Effector memory CD4-positive, alpha-beta T cell (primary cell): ENCODE measurements around the gene DND1.
A peak's percentile ranks its signal among the peaks of the same experiment; 100 is the strongest.

Source experiments
- DNase-seq, 3 donors: peaks; one replicate each; pipeline ENCODE4 v3.0.0-alpha.2; 2020
- H3K27ac ChIP-seq: 2 replicates; pipeline ENCODE4 v1.7.0; 2013; ENCODE audit warnings: mild to moderate bottlenecking, low read length, moderate library complexity; ENCODE audit not compliant: insufficient read depth, poor library complexity, severe bottlenecking
- H3K27me3 ChIP-seq: replicated peaks from 2 replicates; pipeline ENCODE4 v1.7.0; 2013; ENCODE audit warnings: mild to moderate bottlenecking, low read length; ENCODE audit not compliant: insufficient read depth, control insufficient read depth, poor library complexity, severe bottlenecking
- H3K36me3 ChIP-seq: 2 replicates; pipeline ENCODE4 v1.7.0; 2013; ENCODE audit warnings: mild to moderate bottlenecking, low read length, moderate library complexity; ENCODE audit not compliant: control insufficient read depth, insufficient read depth
- H3K4me1 ChIP-seq: 2 replicates; pipeline ENCODE4 v1.7.0; 2013; ENCODE audit warnings: low read length, mild to moderate bottlenecking; ENCODE audit not compliant: control insufficient read depth, insufficient read depth, poor library complexity, severe bottlenecking
- H3K4me3 ChIP-seq: 2 replicates; pipeline ENCODE4 v1.7.0; 2013; ENCODE audit warnings: low read length, low read depth, mild to moderate bottlenecking; ENCODE audit not compliant: insufficient read depth, poor library complexity, severe bottlenecking
- H3K9me3 ChIP-seq: 2 replicates; pipeline ENCODE4 v1.7.0; 2013; ENCODE audit warnings: mild to moderate bottlenecking, low read length, moderate library complexity; ENCODE audit not compliant: control insufficient read depth

DND1 gene

DNA sequence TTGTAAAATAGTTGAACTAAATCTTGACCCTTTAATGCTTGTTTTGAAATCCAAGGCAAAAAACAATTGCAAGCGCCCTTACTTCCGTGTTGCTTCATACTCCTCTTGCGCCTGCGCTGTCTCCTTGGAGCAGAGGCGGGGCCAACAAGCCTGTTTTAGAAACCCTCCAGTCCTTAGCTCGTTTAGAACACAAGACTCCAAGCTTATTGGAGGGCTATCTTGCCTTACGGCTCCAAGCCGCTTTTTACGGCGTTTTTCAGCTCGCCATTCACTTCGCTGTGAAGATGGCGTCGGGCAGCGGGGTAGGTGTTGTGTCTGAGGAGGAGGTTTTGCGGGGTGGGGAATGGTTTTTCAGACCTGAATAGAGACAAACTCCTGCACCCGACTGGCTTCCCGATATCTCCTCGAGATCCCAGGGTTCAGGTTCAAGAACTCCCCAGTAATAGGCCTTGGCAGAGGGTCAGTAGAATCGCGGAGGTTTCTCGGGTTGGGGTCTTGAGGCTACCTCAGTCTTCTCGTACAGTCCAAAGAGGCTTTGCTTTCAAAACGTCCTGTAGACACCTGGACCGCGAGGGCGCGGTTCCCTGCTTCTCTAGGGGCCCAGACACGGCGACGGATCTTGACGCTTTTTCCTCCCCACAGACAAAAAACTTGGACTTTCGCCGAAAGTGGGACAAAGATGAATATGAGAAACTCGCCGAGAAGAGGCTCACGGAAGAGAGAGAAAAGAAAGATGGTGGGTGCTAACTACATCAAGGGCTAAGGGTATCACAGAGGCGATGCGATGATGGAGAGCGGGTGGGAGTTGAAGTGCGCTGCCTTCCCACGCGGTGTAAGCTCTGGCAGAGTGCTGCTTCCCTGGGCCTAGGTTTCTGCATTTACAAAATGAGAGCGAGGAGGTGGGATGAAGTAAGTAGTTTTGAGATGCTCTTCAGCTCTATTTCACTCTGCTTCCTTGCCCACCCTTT lies 27.1 kb upstream of the DND1 start, which contains the start of gene ZMAT2:
TSS of gene ZMAT2 (plus strand) at position 271 of the 968 bp plus-strand sequence. CDS start at position 285, 14 bp downstream.
- Histone ChIP-seq H3K9me3 (no peaks in the 10 kb centered on the region), H3K27me3 (no peaks in the 10 kb centered on the region), H3K36me3 (peaks cover 76% of the 10 kb centered on the region), H3K27ac (peak within 1 kb of the TSS; percentile 82), H3K4me1 (peaks cover 3% of the 10 kb centered on the region), H3K4me3 (peak within 1 kb of the TSS; percentile 88)
- peak; percentile 87 to 92 (median 91) for DNase-seq

DNA sequence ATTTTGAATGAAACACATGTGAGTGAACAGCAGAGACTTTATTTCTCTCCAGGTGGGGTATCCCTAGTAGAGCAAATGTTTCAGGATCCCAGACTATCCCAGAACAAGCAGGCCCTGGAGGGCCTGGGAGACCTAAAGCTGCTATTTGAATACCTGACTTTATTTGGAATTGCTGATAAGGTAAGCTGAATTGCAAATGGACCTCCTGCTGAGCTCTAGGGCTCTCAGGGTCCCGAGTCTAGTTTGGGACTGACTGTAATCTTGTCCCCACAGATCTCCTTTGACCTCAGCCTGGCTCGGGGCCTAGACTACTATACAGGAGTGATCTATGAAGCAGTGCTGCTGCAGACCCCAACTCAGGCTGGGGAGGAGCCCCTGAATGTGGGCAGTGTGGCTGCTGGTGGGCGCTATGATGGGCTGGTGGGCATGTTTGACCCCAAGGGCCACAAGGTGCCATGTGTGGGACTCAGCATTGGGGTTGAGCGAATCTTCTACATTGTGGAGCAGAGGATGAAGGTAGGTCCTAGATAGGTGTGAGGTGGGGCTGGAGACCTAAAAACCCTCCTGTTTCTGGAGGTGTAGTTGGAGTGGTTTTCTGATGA lies 23.6 kb upstream of the DND1 start:
- H3K27me3 ChIP-seq = no peaks in the 10 kb centered on the region
- no peak overlapping the region for H3K27ac ChIP-seq
- no peak overlapping the region for H3K4me3 ChIP-seq
- DNase-seq = no peak
- no peaks in the 10 kb centered on the region for H3K9me3 ChIP-seq
- peaks cover 9% of the 10 kb centered on the region for H3K4me1 ChIP-seq
- peaks cover 59% of the 10 kb centered on the region for H3K36me3 ChIP-seq

DNA sequence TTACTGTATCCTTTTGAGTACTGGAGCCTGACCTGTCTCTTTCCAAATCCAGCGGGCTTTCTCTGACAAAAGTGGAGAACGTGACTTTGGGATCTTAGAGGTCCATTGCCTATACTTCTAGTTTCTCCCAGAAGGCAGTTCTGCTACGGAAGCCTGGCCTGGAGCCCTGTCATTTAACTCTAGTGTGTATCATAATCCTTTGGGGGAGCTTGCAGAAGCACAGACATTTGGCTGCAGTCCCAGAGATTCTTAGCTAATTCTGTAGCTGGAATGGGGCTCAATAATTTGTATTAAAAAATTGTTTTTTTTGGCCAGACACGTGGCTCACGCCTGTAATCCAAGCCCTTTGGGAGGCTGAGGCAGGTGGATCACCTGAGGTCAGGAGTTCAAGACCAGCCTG lies 20.9 kb upstream of the DND1 start:
- no peak for DNase-seq
- Histone ChIP-seq H3K4me1 (peaks cover 6% of the 10 kb centered on the region), H3K36me3 (peaks cover 54% of the 10 kb centered on the region), H3K27me3 (no peaks in the 10 kb centered on the region), H3K9me3 (no peaks in the 10 kb centered on the region), H3K27ac (no peak overlapping the region), H3K4me3 (no peak overlapping the region)

DNA sequence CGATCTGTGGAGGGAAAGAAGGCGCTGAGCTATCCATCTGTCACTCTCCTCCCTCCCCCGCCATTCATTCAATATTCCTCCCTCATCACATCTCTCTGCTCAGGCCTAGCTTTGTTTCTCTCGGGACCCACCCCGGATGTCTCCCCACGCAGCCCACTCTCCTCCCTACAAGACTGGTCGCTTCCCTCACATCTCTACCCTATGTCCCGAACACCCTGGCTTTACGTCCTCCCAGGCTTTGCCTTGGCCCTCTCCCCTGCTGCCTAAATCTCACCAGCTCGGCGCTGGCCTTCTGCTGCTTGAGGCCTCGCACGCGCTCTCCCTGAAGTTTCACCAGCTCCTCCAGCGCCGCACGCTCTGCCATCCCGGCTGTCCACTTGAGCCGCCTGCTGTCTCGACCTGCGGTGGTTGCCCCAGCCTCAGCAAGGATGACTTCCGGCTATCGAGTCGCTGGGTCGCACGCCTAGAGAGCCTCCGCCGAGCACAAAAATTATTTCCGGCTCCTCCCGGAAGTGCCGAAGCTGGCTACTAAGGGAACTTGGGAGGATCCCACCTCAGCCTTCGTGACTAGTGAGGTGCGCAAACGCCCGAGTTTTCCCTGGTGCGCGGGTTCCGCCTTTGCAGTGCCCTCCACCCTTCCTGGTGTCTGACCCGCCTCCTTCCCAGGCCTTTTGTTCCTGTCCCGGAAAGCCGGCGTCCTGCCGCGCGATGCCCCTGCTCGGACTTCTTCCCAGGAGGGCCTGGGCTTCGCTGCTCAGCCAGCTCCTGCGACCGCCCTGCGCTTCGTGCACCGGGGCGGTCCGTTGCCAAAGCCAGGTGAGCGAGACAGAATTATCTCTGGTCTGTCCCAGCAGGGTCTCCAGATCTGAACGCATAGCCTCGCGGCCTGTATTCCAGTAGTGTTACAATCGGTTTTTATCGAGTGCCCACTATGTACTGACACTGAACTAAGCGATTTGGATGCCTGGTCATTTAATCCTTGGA lies 17.9 kb upstream of the DND1 start, which contains the start of the genes HARS1 and HARS2:
TSS of gene HARS1 (minus strand) at position 430 of the 984 bp plus-strand sequence. CDS start at position 364, 66 bp downstream.
TSS of gene HARS2 (plus strand) at position 515 of the 984 bp plus-strand sequence. CDS start at position 709, 194 bp downstream.
- Histone ChIP-seq H3K36me3 (peaks cover 25% of the 10 kb centered on the region), H3K4me3 (peak within 1 kb of the TSS; percentile 64), H3K9me3 (no peaks in the 10 kb centered on the region), H3K27ac (peak within 1 kb of the TSS; percentile 72), H3K27me3 (no peaks in the 10 kb centered on the region), H3K4me1 (peaks cover 6% of the 10 kb centered on the region)
- DNase-seq = peak; percentile 69 to 80 (median 76)

DNA sequence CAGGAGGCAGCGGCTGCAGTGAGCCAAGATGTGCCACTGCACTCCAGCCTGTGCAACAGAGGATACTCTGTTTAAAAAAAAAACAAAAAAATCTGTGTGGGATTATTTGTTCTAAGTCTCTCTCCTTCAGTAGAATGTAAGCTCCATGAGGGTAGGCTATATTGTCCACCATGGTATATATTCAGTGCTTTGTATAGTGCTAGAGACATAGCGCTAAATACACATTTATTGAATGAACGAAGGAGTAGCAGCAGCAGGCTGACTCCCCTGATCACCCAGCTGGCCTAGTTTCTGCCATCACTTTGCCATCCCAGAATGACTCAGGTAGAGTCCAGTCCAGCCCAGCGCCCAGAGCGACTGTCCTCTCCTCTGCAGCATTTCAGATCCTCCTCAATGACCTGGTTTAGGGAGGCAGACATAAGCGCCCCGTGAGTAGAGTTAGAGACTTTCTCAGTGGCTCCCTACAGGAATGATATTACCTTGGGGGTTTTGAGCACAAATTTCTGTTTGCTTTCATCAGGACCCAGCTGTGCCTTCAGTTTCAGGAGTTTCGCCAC lies 17.1 kb upstream of the DND1 start:
- Histone ChIP-seq H3K9me3 (no peaks in the 10 kb centered on the region), H3K27me3 (no peaks in the 10 kb centered on the region), H3K4me3 (peak overlapping the region; percentile 64), H3K27ac (peak overlapping the region; percentile 72), H3K4me1 (peaks cover 6% of the 10 kb centered on the region), H3K36me3 (peaks cover 17% of the 10 kb centered on the region)
- DNase-seq = no peak

DNA sequence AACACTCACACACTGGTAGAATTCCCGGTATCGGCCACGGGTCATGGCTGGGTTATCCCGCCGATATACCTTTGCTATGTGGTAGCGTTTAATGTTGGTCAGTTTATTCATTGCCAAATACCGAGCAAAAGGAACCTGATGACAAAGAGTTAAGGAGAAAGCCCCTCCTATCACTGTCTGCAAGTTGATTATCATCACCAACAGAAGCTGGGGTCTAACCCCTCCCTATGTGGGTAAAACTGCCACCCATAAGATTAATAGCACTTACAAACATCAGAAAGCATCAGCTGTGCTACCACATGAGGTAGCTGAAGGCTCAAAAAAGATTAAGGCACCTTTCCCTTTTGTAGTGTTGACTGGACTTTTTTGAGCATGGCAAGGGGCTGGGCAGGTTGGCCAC lies 5.6 kb upstream of the DND1 start:
- H3K4me3 ChIP-seq = no peak overlapping the region
- no peaks in the 10 kb centered on the region for H3K9me3 ChIP-seq
- H3K36me3 ChIP-seq = peaks cover 69% of the 10 kb centered on the region
- no peak overlapping the region for H3K27ac ChIP-seq
- H3K27me3 ChIP-seq = no peaks in the 10 kb centered on the region
- no peak for DNase-seq
- H3K4me1 ChIP-seq = no peaks in the 10 kb centered on the region

DNA sequence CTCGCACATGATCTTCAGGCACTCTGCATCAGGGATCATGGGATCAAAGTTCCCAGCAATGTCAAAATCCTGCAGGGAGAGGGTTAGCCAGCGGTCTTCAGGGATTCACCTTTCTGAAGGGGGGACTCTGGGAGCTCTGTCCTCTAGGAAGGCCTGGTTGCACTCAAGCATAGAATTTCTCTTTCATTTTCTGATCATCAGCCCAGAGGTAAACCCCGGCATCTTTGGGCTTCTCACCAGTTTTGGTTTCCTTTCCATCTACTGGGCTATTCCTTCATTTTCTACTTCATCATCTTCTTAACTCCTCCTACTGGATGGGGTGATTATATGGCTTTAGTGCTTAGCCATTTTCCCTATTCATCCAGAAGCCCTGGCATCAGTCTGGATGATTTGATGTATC lies 4.6 kb upstream of the DND1 start:
- no peak for DNase-seq
- H3K4me1 ChIP-seq = no peaks in the 10 kb centered on the region

DNA sequence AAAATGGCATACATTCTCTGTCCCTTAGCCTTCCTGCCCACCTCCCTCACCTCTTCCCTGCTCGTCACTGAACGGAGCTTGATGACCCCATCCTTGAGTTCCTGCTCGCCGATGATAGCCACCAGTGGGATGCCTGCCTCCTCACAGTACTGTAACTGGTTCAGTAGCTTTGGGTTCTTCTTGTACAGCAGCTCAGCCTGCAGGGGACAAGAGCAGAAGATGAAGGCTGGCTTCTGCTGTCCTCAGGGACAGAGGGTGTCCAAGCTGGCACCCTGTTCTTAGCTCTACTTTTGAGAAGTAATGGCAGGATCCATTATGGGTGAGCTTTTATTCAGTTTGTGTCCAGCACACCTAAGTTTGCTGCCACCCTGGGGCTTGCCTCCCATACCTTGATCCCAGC lies 1.3 kb upstream of the DND1 start:
- Histone ChIP-seq H3K27me3 (no peaks in the 10 kb centered on the region), H3K36me3 (peaks cover 76% of the 10 kb centered on the region), H3K9me3 (no peaks in the 10 kb centered on the region), H3K4me3 (no peak overlapping the region), H3K27ac (no peak overlapping the region), H3K4me1 (no peaks in the 10 kb centered on the region)
- no peak for DNase-seq

More for the DNA sequence above, 4.6 kb upstream of the DND1 start:
- no peaks in the 10 kb centered on the region for H3K9me3 ChIP-seq
- H3K27me3 ChIP-seq = no peaks in the 10 kb centered on the region
- peaks cover 78% of the 10 kb centered on the region for H3K36me3 ChIP-seq
- no peak overlapping the region for H3K4me3 ChIP-seq
- no peak overlapping the region for H3K27ac ChIP-seq

DNA sequence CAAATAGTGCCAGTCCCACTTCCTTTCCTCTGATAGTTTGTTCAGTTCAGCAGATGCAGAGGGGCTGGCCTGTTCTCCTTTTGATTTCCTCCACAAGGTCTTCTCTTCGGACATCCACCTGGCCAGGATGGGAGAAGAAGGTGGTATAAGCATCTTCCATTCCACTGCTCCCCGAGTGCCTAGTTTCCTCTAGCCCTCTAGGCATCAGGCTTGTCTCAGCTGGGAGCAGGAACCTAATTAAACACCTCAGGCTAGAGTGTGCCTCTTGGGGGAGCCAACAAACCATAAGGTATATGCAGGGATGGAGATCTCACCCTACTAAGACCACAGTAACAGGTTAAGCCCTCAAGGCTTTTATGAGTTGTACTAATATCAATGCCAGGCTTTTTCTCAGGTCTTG lies 835 bp upstream of the DND1 start:
- no peak overlapping the region for H3K4me3 ChIP-seq
- H3K4me1 ChIP-seq = no peaks in the 10 kb centered on the region
- H3K27ac ChIP-seq = no peak overlapping the region
- no peaks in the 10 kb centered on the region for H3K9me3 ChIP-seq
- no peak for DNase-seq
- no peaks in the 10 kb centered on the region for H3K27me3 ChIP-seq
- H3K36me3 ChIP-seq = peaks cover 76% of the 10 kb centered on the region
